SK-N-SH (cell line): ENCODE measurements around the gene CLK1. TPM values are rescaled to one million over a fixed set of nuclear protein-coding genes. Genes with fewer than 3 reads are reported as not detected.

Source experiments
- CTCF ChIA-PET: fragments of 300-600, 350-600 bp; formaldehyde crosslinking; extraction: SDS; loops from one replicate; lab custom pipeline; 2021; lab: Yijun Ruan, JAX
- POLR2A ChIA-PET: fragments of 350-600 bp; sonication (Branson Sonifier 250); formaldehyde crosslinking; extraction: SDS; loops from one replicate; lab custom pipeline; 2020; ENCODE audit warnings: antibody characterized with exemption, inconsistent platforms; lab: Yijun Ruan, JAX
- DNase-seq: peaks from one replicate; pipeline ENCODE4 v3.0.0; 2012
- H2AFZ ChIP-seq: fragments of 200-600 bp; sonication (generic); 2 replicates; pipeline ENCODE4 v1.8.1; 2016; ENCODE audit warnings: antibody characterized with exemption, mild to moderate bottlenecking, low read depth
- H3F3A ChIP-seq: fragments of 200-600 bp; sonication (generic); replicated peaks from 2 replicates; pipeline ENCODE3; 2016; ENCODE audit warnings: antibody characterized with exemption, mild to moderate bottlenecking; ENCODE audit not compliant: insufficient read depth
- H3K27ac ChIP-seq, 2 experiments: fragments of 200-500 bp in 1 of 2; fragments of 200-600 bp in 1 of 2; sonication (Bioruptor generic) in 1 of 2; sonication (generic), shearing (Covaris generic) in 1 of 2; 2 replicates each; pipeline versions ENCODE4 v1.5.1 to v1.6.1; 2014 to 2016; ENCODE audit warnings: low read depth in 2 of 2, inconsistent platforms in 1 of 2, low read length in 1 of 2, mild to moderate bottlenecking in 1 of 2, mixed read lengths in 1 of 2
- H3K27me3 ChIP-seq: fragments of 200-600 bp; sonication (generic), shearing (Covaris generic); 2 replicates; pipeline ENCODE4 v1.6.1; 2016; ENCODE audit warnings: mixed run types; ENCODE audit not compliant: insufficient read depth
- H3K36me3 ChIP-seq, 2 experiments: fragments of 200-500 bp in 1 of 2; fragments of 200-600 bp in 1 of 2; sonication (Bioruptor generic) in 1 of 2; sonication (generic) in 1 of 2; replicated peaks in 1 of 2; 2 replicates each; pipeline versions ENCODE3 to v1.5.1; 2014 to 2016; ENCODE audit warnings: low read length in 1 of 2, mild to moderate bottlenecking in 1 of 2; ENCODE audit not compliant: insufficient read depth in 2 of 2, control insufficient read depth in 1 of 2
- H3K4me1 ChIP-seq, 2 experiments: fragments of 200-500 bp in 1 of 2; fragments of 200-600 bp in 1 of 2; sonication (Bioruptor generic) in 1 of 2; sonication (generic), shearing (Covaris generic) in 1 of 2; 2 replicates each; pipeline versions ENCODE4 v1.5.1 to v1.6.1; 2014 to 2016; ENCODE audit warnings: low read depth in 1 of 2, low read length in 1 of 2, mixed run types in 1 of 2; ENCODE audit not compliant: insufficient read depth in 2 of 2, control insufficient read depth in 1 of 2
- H3K4me2 ChIP-seq: fragments of 200-600 bp; sonication (generic), shearing (Covaris generic); 2 replicates; pipeline ENCODE4 v1.6.1; 2017; ENCODE audit warnings: mixed run types
- H3K4me3 ChIP-seq, 2 experiments: fragments of 200-500 bp in 1 of 2; fragments of 200-600 bp in 1 of 2; sonication (Bioruptor generic) in 1 of 2; sonication (generic), shearing (Covaris generic) in 1 of 2; 2 replicates each; pipeline versions ENCODE4 v1.5.1 to v1.8.1; 2014 to 2016; ENCODE audit warnings: low read depth in 2 of 2, inconsistent platforms in 1 of 2, low read length in 1 of 2, mild to moderate bottlenecking in 1 of 2, mixed read lengths in 1 of 2, moderate library complexity in 1 of 2
- H3K79me2 ChIP-seq: fragments of 200-600 bp; sonication (generic); 2 replicates; pipeline ENCODE4 v1.8.1; 2017; ENCODE audit warnings: mild to moderate bottlenecking; ENCODE audit not compliant: insufficient read depth
- H3K9ac ChIP-seq: fragments of 200-600 bp; sonication (generic); 2 replicates; pipeline ENCODE4 v1.6.1; 2017; ENCODE audit warnings: mixed run types
- H3K9me2 ChIP-seq: fragments of 200-600 bp; sonication (generic); 2 replicates; pipeline ENCODE4 v1.6.1; 2017; ENCODE audit warnings: mixed run types
- H3K9me3 ChIP-seq: fragments of 200-600 bp; sonication (generic); 2 replicates; pipeline ENCODE4 v1.6.1; 2017; ENCODE audit warnings: mixed run types, mild to moderate bottlenecking, moderate library complexity
- H4K20me1 ChIP-seq: fragments of 200-600 bp; sonication (generic); 2 replicates; pipeline ENCODE4 v1.6.1; 2017; ENCODE audit warnings: mild to moderate bottlenecking, mixed run types; ENCODE audit not compliant: insufficient read depth
- EP300 ChIP-seq, 2 experiments: IDR thresholded peaks; 2 replicates each; pipeline versions ENCODE4 v1.4.0 to v1.6.1; 2012; ENCODE audit warnings: borderline replicate concordance in 1 of 2, low read depth in 1 of 2, low read length in 1 of 2
- EZH2phosphoT487 ChIP-seq: fragments of 200-600 bp; sonication (generic); IDR thresholded peaks from 2 replicates; pipeline ENCODE4 v1.6.1; 2017; ENCODE audit warnings: low read depth, mixed run types, mild to moderate bottlenecking, antibody characterized with exemption, moderate library complexity, borderline replicate concordance
- FOSL2 ChIP-seq: IDR thresholded peaks from 2 replicates; pipeline ENCODE4 v1.4.0; 2012; ENCODE audit warnings: low read depth, mild to moderate bottlenecking, moderate library complexity, borderline replicate concordance
- GATA2 ChIP-seq: sonication (generic); formaldehyde crosslinking; IDR thresholded peaks from 2 replicates; pipeline ENCODE4 v1.5.0; 2020; ENCODE audit warnings: mild to moderate bottlenecking, missing genetic modification reagents
- IRF3 ChIP-seq: fragments of 150-350 bp; IDR thresholded peaks from 2 replicates; pipeline ENCODE4 v1.6.1; 2016; ENCODE audit warnings: mild to moderate bottlenecking, low read depth, low read length
- JUND ChIP-seq: IDR thresholded peaks from 2 replicates; pipeline ENCODE4 v1.4.0; 2012
- MAX ChIP-seq: IDR thresholded peaks from 2 replicates; pipeline ENCODE4 v1.4.0; 2012; ENCODE audit warnings: low read depth
- MEF2A ChIP-seq: IDR thresholded peaks from 2 replicates; pipeline ENCODE4 v1.4.0; 2012; ENCODE audit warnings: low read depth, borderline replicate concordance
- MXI1 ChIP-seq: IDR thresholded peaks from 2 replicates; pipeline ENCODE4 v1.6.1; 2012; ENCODE audit warnings: mild to moderate bottlenecking, low read depth, low read length, improper control_type of control experiment
- NRF1 ChIP-seq: IDR thresholded peaks from 2 replicates; pipeline ENCODE4 v1.6.1; 2012; ENCODE audit warnings: low read depth, mild to moderate bottlenecking, low read length
- RAD21 ChIP-seq: IDR thresholded peaks from 2 replicates; pipeline ENCODE4 v1.6.1; 2012; ENCODE audit warnings: mild to moderate bottlenecking, low read length
- RCOR1 ChIP-seq: fragments of 150-350 bp; IDR thresholded peaks from 2 replicates; pipeline ENCODE4 v1.6.1; 2017; ENCODE audit warnings: antibody characterized with exemption, low read length
- RXRA ChIP-seq: IDR thresholded peaks from 2 replicates; pipeline ENCODE4 v1.4.0; 2012; ENCODE audit warnings: low read depth, mild to moderate bottlenecking, borderline replicate concordance
- SMC3 ChIP-seq: IDR thresholded peaks from 2 replicates; pipeline ENCODE4 v1.6.1; 2012; ENCODE audit warnings: low read depth, low read length, improper control_type of control experiment
- polyA plus RNA-seq, 3 experiments: library from polyadenylated mRNA; depleted of rRNA; stranded (reverse); fragments of >200 nt; gene quantifications; 2 replicates each; pipeline ENCODE4 v1.2.3, GENCODE V29; 2012
- TF ChIP-seq, protein P1 (sequence below): IDR thresholded peaks from 2 replicates; pipeline ENCODE4; 2012
- TF ChIP-seq, protein P2 (sequence below): IDR thresholded peaks from 2 replicates; pipeline ENCODE4 v1.4.0; 2012; ENCODE audit warnings: low read depth, borderline replicate concordance
- TF ChIP-seq, protein P3 (sequence below): fragments of 150-350 bp; IDR thresholded peaks from 2 replicates; pipeline ENCODE4 v1.6.1; 2017; ENCODE audit warnings: antibody characterized with exemption, low read length, low read depth, borderline replicate concordance
- TF ChIP-seq, protein P4 (sequence below): fragments of 200-600 bp; sonication (generic); IDR thresholded peaks from 2 replicates; pipeline ENCODE4 v1.6.1; 2017; ENCODE audit warnings: antibody characterized with exemption, mild to moderate bottlenecking, moderate library complexity

Gene CLK1
- polyA plus RNA-seq, 1 of the 3 experiments (the other 2 are of a cell fraction), result 31.1 TPM

DNA sequence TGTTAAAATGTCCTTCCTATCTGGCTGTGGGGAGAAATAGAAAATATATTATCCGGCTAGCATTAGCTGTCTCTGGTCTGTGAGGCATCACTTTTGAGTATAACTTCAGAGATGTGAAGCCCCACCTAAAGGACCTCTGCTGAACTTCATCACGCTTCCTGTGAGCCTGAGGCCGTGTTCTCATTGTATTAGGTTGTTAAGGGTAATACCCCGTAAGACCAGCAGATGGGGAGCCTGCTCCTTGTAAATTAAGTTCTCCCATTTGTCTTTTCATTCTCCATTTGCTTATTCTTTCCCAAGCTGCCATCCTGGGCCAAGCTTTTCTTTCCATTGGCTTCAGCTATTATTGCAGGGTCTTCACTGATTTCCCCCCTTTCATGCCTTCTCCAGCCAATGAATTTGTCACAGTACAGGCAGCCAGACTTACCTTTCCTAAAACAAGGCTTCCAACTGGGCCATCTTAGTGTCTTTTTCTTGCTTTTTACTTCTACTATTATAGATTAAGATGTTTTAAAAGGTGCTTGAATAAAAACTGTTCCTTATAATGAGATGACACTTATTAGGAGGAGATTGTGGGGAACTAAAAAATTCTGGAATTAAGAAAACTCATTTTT lies 37.1 kb upstream of the CLK1 start (continued):
- TF ChIP-seq RXRA (no peak), EP300 (IDR thresholded peaks at IDR 0.05; ENCODE audit: borderline replicate concordance in 1 of 2, low read depth in 1 of 2, low read length in 1 of 2) (no peak), EZH2phosphoT487 (no peak), FOSL2 (no peak), NRF1 (no peak), RAD21 (peak; percentile 82), GATA2 (CRISPR knock-in tag) (no peak)
- TF ChIP-seq, protein P1, sequence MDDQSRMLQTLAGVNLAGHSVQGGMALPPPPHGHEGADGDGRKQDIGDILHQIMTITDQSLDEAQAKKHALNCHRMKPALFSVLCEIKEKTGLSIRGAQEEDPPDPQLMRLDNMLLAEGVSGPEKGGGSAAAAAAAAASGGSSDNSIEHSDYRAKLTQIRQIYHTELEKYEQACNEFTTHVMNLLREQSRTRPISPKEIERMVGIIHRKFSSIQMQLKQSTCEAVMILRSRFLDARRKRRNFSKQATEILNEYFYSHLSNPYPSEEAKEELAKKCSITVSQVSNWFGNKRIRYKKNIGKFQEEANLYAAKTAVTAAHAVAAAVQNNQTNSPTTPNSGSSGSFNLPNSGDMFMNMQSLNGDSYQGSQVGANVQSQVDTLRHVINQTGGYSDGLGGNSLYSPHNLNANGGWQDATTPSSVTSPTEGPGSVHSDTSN, result no peak
- TF ChIP-seq, protein P2, sequence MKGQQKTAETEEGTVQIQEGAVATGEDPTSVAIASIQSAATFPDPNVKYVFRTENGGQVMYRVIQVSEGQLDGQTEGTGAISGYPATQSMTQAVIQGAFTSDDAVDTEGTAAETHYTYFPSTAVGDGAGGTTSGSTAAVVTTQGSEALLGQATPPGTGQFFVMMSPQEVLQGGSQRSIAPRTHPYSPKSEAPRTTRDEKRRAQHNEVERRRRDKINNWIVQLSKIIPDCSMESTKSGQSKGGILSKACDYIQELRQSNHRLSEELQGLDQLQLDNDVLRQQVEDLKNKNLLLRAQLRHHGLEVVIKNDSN, result no peak

- CTCF ChIA-PET, result no interaction called here
- TF ChIP-seq GATA2 (CRISPR knock-in tag), result no peak
- no peak for TF ChIP-seq RAD21
- TF ChIP-seq, protein P1, result no peak
- TF ChIP-seq FOSL2, result no peak
- TF ChIP-seq, protein P3, sequence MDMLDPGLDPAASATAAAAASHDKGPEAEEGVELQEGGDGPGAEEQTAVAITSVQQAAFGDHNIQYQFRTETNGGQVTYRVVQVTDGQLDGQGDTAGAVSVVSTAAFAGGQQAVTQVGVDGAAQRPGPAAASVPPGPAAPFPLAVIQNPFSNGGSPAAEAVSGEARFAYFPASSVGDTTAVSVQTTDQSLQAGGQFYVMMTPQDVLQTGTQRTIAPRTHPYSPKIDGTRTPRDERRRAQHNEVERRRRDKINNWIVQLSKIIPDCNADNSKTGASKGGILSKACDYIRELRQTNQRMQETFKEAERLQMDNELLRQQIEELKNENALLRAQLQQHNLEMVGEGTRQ, result no peak
- no peak for TF ChIP-seq IRF3
- TF ChIP-seq, protein P4, sequence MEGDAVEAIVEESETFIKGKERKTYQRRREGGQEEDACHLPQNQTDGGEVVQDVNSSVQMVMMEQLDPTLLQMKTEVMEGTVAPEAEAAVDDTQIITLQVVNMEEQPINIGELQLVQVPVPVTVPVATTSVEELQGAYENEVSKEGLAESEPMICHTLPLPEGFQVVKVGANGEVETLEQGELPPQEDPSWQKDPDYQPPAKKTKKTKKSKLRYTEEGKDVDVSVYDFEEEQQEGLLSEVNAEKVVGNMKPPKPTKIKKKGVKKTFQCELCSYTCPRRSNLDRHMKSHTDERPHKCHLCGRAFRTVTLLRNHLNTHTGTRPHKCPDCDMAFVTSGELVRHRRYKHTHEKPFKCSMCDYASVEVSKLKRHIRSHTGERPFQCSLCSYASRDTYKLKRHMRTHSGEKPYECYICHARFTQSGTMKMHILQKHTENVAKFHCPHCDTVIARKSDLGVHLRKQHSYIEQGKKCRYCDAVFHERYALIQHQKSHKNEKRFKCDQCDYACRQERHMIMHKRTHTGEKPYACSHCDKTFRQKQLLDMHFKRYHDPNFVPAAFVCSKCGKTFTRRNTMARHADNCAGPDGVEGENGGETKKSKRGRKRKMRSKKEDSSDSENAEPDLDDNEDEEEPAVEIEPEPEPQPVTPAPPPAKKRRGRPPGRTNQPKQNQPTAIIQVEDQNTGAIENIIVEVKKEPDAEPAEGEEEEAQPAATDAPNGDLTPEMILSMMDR, result no peak
- no peak for TF ChIP-seq MXI1
- TF ChIP-seq RXRA, result no peak
- TF ChIP-seq SMC3, result no peak
- TF ChIP-seq MEF2A, result no peak
- TF ChIP-seq EP300 (IDR thresholded peaks at IDR 0.05; ENCODE audit: borderline replicate concordance in 1 of 2, low read depth in 1 of 2, low read length in 1 of 2), result no peak
- no peak for TF ChIP-seq JUND
- no peak for TF ChIP-seq RCOR1
- no peak for TF ChIP-seq MAX
These were observed 35.0 kb upstream of the CLK1 start for GRCh38 chr2:200899482-200899881.

More at GRCh38 chr2:200899482-200899881, 35.0 kb upstream of the CLK1 start:
- Histone ChIP-seq H3K4me2 (no peak overlapping the region), H4K20me1 (no peaks in the 10 kb centered on the region), H3K27ac (no peak overlapping the region), H3K4me1 (no peaks in the 10 kb centered on the region; a peak in 1 of 4 replicates), H2AFZ (no peak overlapping the region), H3K4me3 (no peak overlapping the region), H3K9me3 (no peaks in the 10 kb centered on the region), H3K9ac (no peak overlapping the region), H3F3A (peaks cover 38% of the 10 kb centered on the region), H3K79me2 (no peaks in the 10 kb centered on the region), H3K27me3 (no peaks in the 10 kb centered on the region), H3K36me3 (peaks cover 72 to 76% of the 10 kb centered on the region in 2 experiments), H3K9me2 (no peaks in the 10 kb centered on the region)
- POLR2A ChIA-PET, result no interaction called here
- no peak for DNase-seq
